ENCODE measurements around the gene ADRA1B. TPM values are rescaled to one million over a fixed set of nuclear protein-coding genes. Genes with fewer than 3 reads are reported as not detected.

The ADRA1B gene
- total and polyA plus RNA-seq, 2 of the 8 experiments (the other 6 are each of a cell fraction or from before 2014, with no cell fraction given), result not detected

DNA sequence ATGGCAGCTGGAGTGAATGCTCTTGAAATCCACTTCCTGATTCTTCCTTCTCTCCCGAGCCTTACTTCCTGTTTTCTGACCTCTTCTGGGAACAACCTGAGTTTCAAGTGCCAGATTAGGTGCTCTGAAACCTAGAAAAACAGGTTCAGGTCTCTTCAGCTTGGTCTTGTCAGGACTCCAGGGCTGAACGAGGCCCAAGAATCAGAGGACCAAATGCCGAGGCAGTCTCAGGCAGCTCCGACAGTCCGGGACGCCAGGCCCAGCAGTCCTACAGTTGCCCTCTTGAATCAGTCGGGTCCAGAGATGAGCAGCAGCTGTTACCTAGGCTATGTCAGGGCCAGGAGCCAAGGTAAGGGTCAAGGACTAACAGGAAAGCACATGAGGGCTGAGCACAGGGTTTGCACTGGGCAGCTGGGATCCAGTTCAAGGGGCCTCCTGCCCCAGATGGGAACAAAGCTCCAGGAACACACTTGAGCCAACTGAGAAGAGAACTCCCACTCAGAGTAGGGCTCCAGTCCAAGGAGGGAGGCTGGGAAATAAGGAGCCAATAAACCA, 38.3 kb upstream of the ADRA1B start:
- H3K4me1 ChIP-seq (replicated peaks in 1 of 4; ENCODE audit: control insufficient read depth in 3 of 4, insufficient read depth in 4 of 4, low read length in 3 of 4), result peaks cover 2 to 5% (median 5%) of the 10 kb centered on the region in 4 experiments; a peak in 4 of 7 replicates
- H3K56ac ChIP-seq (replicated peaks; ENCODE audit: insufficient read length, low read depth, low read length), result no peak overlapping the region
- ChIA-PET POLR2A (ENCODE audit: partially characterized antibody) (no interaction called here), CTCF (ENCODE audit: partially characterized antibody) (interaction anchor here (0.8 to 2.3 kb wide), 8 partner anchors 14 to 433 kb away, joined by 3 to 8 read pairs (median 3); no protein-coding TSS in a partner anchor)
- no peak for DNase-seq (ENCODE audit: low read depth in 1 of 2, low spot score in 2 of 2)
- no peaks in the 10 kb centered on the region for H4K20me1 ChIP-seq (replicated peaks in 1 of 2; ENCODE audit: control insufficient read depth in 1 of 2, insufficient read depth in 2 of 2, low read length in 2 of 2)
- H4K91ac ChIP-seq (replicated peaks; ENCODE audit: insufficient read length, low read length), result no peak overlapping the region
- no peak overlapping the region for H3K4me3 ChIP-seq (ENCODE audit: extremely low read depth in 1 of 4, insufficient read depth in 2 of 4, low read depth in 3 of 4, low read length in 4 of 4)
- no peak overlapping the region for H2BK12ac ChIP-seq (ENCODE audit: low read depth, low read length)
- no peaks in the 10 kb centered on the region for H3K9me3 ChIP-seq (ENCODE audit: insufficient read depth in 2 of 2, low read depth in 1 of 2, low read length in 1 of 2)
- WGBS, 2 experiments (ENCODE audit: extremely low coverage in 1 of 2, insufficient coverage in 1 of 2, insufficient read length in 1 of 2, insufficient replicate concordance in 2 of 2, low coverage in 1 of 2, low lambda C conversion rate in 2 of 2, missing lambda C conversion rate in 1 of 2), result 86% methylated on average over 7 of the region's 7 CpGs; no CpG with 5 or more reads in 1 of the 2 experiments
- H3K27ac ChIP-seq (ENCODE audit: low read depth, low read length), result no peak overlapping the region
- H4K5ac ChIP-seq (ENCODE audit: insufficient read length, low read depth, low read length), result no peak overlapping the region
- H2AFZ ChIP-seq (ENCODE audit: low read length), result no peak overlapping the region
- H3K4me2 ChIP-seq (ENCODE audit: insufficient read depth in 1 of 2, low read depth in 2 of 2, low read length in 2 of 2), result no peak overlapping the region
- no peak overlapping the region for H3K14ac ChIP-seq (ENCODE audit: insufficient read length)
- no peak overlapping the region for H3K18ac ChIP-seq (ENCODE audit: extremely low read depth, low read length)
- H4K8ac ChIP-seq (ENCODE audit: extremely low read depth, insufficient read depth, low read length), result no peak overlapping the region
- H3K36me3 ChIP-seq (ENCODE audit: control insufficient read depth in 2 of 4, insufficient read depth in 4 of 4, low read length in 3 of 4), result no peaks in the 10 kb centered on the region
- H3K9ac ChIP-seq (replicated peaks in 1 of 4; ENCODE audit: extremely low read depth in 1 of 4, low read depth in 3 of 4, low read length in 3 of 4), result no peak overlapping the region
- no peak overlapping the region for H2BK20ac ChIP-seq (ENCODE audit: low read length)
- TF ChIP-seq RFX5 (IDR thresholded peaks at IDR 0.05; ENCODE audit: borderline replicate concordance, low read depth, low read length) (no peak), BRCA1 (IDR thresholded peaks at IDR 0.05; ENCODE audit: low read depth, low read length) (no peak), RAD21 (IDR thresholded peaks at IDR 0.05 in 1 of 2, conservative IDR thresholded peaks at IDR 0.05 in 1 of 2; ENCODE audit: low read depth in 2 of 2, low read length in 2 of 2) (no peak), ATF3 (IDR thresholded peaks at IDR 0.05; ENCODE audit: insufficient read depth, low read depth, low read length) (no peak), JUND (IDR thresholded peaks at IDR 0.05; ENCODE audit: low read length) (no peak), TBP (IDR thresholded peaks at IDR 0.05; ENCODE audit: low read depth, low read length) (no peak), POLR2A (IDR thresholded peaks at IDR 0.05; ENCODE audit: control extremely low read depth in 1 of 2, low read depth in 2 of 2, low read length in 2 of 2) (no peak), RBBP5 (IDR thresholded peaks at IDR 0.05; ENCODE audit: borderline replicate concordance, low read depth, low read length) (no peak), KDM5A (IDR thresholded peaks at IDR 0.05; ENCODE audit: low read length) (no peak), EZH2 (IDR thresholded peaks at IDR 0.05; ENCODE audit: low read depth, low read length, severe bottlenecking) (no peak), TCF12 (IDR thresholded peaks at IDR 0.05; ENCODE audit: low read depth, low read length) (no peak), TEAD4 (IDR thresholded peaks at IDR 0.05; ENCODE audit: low read depth, low read length) (no peak), SIRT6 (IDR thresholded peaks at IDR 0.05; ENCODE audit: low read length) (no peak)
- no peaks in the 10 kb centered on the region for H3K27me3 ChIP-seq (replicated peaks in 1 of 4; ENCODE audit: control insufficient read depth in 3 of 4, extremely low read depth in 1 of 4, insufficient read depth in 3 of 4, low read length in 3 of 4)
- no peaks in the 10 kb centered on the region for H3K79me2 ChIP-seq (ENCODE audit: control insufficient read depth in 1 of 2, insufficient read depth in 2 of 2, low read length in 2 of 2)
- H3K79me1 ChIP-seq (ENCODE audit: low read depth, low read length), result no peaks in the 10 kb centered on the region
- H2AK5ac ChIP-seq (ENCODE audit: low read depth, low read length), result no peak overlapping the region
- FAIRE-seq, result no peak
- no peaks in the 10 kb centered on the region for H3K23me2 ChIP-seq (ENCODE audit: low read depth, low read length)
- H3K23ac ChIP-seq (ENCODE audit: insufficient read length), result no peak overlapping the region
- H2BK120ac ChIP-seq (replicated peaks; ENCODE audit: low read depth, low read length), result no peak overlapping the region
- no peak overlapping the region for H2BK5ac ChIP-seq (ENCODE audit: low read depth, low read length)
- no peak overlapping the region for H2BK15ac ChIP-seq (ENCODE audit: low read length)
- H3K4ac ChIP-seq (replicated peaks; ENCODE audit: insufficient read length, low read depth, low read length), result no peak overlapping the region
